RPMI8226 (cell line): ENCODE results near the gene PHETA1.

Source experiments
- DNase-seq: peaks from one replicate; pipeline ENCODE4 v3.0.0-alpha.2; 2015

Gene PHETA1

GRCh38 chr12:111319600-111320257 lies 49.2 kb downstream of the PHETA1 start:
- no peak for DNase-seq

GRCh38 chr12:111318450-111318849 lies 50.4 kb downstream of the PHETA1 start:
- no peak for DNase-seq

GRCh38 chr12:111316671-111317070 lies 52.2 kb downstream of the PHETA1 start:
- no peak for DNase-seq

- DNase-seq: no peak
Measured at GRCh38 chr12:111314953-111315539, 53.8 kb downstream of the PHETA1 start.

- peak; percentile 72 for DNase-seq
Measured at GRCh38 chr12:111313833-111314259, 55.0 kb downstream of the PHETA1 start.

- no peak for DNase-seq
Measured at GRCh38 chr12:111312708-111313107, 56.2 kb downstream of the PHETA1 start.

- no peak for DNase-seq
Measured at GRCh38 chr12:111312016-111312415, 56.9 kb downstream of the PHETA1 start.

GRCh38 chr12:111311011-111311410 lies 57.9 kb downstream of the PHETA1 start:
- peak; percentile 80 for DNase-seq
